GM18498 (cell line): ENCODE measurements around the gene FSCN2.

Experiments used
- ATAC-seq: cut with Tn5 transposase; IDR thresholded peaks from one replicate; pipeline ENCODE4 v1.9.1; 2021; ENCODE audit warnings: mild to moderate bottlenecking, moderate library complexity; ENCODE audit not compliant: unreplicated experiment

Gene FSCN2

DNA sequence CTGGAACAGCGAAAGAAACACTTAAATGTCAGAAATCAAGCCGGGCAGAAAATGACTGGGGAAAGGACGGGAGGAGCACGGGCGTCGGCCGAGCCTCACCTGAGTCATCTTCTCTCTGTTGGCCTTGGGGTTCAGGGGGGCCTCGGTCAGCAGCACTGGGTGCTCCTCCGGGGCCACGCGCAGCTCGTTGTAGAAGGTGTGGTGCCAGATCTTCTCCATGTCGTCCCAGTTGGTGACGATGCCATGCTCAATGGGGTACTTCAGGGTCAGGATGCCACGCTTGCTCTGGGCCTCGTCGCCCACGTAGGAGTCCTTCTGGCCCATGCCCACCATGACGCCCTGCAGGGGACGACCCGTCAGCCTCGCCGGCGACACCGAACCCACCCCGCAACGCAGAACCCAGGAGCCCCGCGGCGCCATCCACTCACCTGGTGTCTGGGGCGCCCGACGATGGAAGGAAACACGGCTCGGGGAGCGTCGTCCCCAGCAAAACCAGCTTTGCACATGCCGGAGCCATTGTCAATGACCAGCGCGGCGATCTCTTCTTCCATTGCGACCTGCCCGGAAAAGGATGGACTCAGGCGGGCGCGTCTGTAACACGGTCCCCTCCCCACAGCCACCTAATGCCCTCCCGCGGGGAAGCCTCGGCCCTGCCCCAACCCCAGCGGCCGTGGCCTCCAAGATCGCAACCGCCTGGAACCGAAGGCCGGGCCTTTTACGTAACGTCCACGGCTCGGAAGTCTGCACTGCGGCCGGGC is 16.2 kb upstream of the FSCN2 start:
- no peak for ATAC-seq

DNA sequence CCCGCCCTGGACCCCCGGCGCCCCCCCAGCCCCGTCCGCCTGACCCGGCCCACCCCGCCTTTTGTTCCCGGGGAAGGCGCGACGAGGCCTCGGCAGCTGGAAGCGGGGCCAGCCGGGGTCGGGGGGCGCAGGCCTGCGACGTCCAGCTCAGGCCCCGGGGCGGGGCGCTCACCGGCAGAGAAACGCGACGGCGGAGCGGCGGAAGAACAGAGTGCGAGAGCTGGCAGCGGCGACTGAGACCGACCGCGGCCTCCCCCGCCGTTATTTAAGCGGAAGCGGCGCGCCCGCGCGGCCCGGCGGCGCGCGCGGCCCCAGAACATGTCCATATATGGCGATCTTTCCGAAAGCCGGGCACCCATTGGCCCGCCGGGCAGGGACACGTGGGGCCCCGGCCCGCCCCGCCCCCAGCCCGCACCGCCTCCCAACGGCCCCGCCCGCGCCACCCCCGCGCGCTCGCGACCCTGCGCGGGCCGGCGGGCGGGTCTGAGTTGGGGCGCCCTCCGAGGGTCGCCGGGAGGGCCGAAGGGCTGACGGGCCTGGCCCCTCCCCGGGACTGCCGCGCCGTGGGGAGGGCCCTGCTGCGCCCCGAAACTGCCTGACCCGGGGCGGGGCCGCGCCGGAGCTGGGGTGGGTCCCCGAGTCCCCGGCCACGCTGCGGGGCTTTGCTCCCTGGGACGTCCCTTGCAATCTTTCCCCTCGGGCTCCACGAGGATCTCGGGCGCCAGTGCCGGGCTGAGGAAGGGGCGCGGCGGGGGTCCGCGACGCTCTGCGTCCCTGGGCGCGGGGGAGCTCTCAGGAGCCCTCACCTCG is 15.4 kb upstream of the FSCN2 start, which contains the start of gene ACTG1:
Gene ACTG1, minus strand, starts transcription at position 238 of the 810 bp plus-strand sequence. CDS start 445 bp downstream, outside the sequence.
- ATAC-seq, result peak; percentile 39

DNA sequence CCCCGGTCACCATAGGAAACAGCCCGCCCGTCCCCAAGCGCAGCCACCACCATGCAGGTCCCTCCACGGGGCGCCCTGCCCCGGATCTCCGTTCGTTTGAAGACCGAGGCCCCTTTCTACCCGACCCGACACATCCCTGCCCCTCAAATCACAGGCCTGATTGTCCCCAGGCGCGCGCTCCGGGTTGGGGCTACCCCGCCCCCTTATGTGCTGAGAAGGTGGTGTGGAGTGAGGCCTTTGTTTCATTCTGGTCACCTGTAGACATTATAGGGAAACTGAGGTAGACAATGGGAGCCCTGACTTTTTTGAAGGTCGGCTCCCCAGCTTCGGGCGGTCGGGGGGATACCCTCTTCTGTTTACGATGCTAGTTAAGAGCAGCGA is 14.8 kb upstream of the FSCN2 start:
- peak; percentile 1 for ATAC-seq

DNA sequence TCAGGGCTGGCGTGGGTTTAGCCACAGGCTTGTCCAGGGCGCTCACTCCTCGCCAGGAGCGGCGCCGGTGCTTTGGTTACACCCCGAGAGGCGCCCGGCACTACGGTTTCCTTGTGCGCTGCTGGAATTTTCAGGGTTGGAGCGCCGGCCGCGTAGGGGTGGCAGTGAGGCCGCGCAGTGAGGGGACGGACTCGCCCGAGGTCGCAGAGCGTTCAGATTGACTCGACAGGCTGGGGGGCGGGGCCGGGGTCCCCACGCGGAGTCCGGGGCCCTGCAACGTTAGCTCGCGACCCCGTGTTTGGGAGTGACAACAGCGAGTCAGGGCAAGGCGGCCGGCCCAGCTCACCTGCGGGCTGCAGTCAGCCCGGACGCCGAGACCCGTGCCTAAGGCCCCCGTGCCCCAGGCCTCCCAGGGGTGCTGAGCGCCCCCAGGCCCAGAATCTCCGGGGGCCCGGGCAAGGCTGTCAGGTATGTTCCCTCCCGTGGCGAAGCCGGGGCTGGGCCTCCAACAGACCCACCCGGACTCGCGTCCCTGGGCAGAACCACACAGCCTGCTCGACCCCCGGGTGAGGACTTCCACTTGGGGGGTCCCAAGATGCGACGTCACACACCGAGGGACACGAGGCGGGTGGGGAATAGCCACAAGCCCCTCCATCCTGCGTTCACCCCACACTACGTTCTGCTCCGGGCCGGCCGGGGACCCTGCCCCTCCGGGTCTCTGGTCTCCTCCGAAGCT is 14.3 kb upstream of the FSCN2 start:
- peak; percentile 0 for ATAC-seq

DNA sequence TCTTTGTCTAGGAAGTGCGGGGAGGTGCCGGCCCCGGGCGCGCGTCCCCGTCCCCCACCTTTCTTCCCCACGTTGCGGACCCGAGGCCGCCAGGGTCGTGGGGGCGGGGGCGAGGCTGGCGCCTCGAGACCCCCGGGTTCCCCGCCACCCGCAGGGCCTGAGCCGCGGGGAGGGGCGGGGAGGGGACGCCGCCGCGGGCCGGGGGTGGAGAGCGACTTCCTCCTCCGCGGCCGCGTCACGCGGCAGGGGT is 13.8 kb upstream of the FSCN2 start:
- no peak for ATAC-seq

DNA sequence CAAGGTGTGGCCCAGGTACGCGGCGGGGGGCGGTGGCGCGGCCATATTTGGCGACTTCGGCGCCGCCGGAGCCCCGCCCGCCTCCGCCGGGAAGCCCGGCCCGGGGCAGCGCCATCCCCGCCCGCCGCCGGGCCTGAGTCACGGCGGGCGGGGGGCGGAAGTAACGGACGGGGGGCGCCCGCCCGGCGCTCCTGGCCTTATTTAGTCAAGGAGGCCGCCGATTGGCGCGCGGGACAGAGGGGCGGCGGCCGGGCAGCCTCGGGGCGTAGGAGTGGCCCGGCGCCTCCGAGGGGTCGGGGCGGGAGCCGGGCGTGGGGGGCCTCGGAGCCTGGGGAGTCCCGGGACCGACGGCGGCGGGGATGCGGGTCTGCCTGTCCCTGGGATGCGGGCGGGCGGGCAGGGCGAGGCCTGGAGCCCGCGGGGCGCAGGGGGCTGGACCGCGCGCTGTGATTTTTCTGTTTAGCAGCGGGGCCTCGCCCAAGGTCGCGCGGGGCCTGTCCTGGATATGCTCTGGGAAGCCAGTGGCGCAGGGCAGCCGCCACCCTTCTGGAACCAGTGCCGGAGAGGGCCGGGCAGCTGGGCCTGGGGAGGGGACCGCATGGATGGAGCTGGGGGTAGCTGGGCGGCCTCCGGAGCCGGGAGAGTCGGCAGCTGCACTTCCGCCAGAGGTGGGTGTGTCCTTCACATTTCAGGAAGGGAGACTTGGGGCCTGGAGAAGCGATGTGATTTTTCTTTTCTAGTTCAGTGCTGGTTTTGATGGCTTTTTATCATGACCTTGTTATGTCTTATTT is 13.2 kb upstream of the FSCN2 start:
- peak; percentile 21 for ATAC-seq

DNA sequence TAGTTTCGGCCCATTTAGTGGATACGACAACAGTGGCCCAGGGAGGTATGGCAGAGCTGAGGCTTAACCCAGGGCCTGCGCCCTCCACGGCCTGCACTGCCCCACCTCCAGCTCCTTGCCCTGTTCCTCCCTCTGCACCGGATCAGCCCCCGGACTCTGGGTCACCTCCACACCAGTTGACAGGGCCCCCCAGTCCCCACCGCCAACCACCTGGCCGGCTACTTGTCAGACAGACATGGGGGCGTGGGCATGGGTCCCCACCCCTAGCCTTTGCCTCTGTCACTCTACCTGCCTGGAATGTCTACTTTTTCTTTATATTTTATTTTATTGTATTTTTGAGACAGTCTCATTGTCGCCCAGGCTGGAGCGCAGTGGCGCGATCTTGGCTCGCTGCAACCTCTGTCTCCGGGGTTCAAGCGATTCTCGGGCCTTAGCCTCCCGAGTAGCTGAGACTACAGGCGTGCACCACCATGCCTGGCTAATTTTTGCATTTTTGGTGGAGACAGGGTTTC is 12.6 kb upstream of the FSCN2 start:
- ATAC-seq, result no peak

DNA sequence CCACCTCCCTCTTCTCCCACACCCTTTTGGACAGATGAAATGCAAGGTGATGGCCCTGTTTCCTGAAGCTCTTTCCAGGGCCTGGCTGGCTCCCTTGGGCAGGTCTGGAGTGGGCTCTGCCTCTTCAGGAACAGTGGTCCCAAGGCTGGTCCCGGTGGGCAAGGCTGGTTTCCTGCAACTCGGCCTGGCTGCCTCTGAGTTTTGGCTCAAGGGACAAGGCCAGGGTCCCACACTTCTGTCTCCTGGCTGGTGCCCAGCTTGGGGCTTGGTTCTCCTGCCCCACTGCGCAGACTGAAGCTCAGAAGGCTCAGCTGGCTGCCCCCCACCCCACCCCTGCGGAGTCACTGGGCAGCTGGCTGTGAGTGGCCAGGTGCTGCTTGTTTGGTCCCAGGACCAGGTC is 11.7 kb upstream of the FSCN2 start:
- ATAC-seq, result no peak

DNA sequence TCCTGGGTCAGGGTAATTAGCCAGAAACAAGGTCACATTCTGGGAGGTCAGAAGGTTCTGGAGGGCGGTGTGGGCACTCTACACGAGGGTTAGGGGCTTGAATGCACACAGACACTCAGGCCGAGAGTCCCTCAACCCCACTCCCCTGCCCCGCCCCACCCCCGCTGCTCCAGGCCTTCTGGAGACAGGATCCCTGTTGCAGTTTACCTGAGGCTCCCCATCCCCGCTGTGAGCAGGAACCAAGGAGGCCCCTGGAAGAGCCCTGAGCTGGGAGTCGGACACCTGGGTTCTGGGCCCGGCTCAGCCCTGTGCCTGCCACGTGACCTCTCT is 11.2 kb upstream of the FSCN2 start:
- no peak for ATAC-seq

DNA sequence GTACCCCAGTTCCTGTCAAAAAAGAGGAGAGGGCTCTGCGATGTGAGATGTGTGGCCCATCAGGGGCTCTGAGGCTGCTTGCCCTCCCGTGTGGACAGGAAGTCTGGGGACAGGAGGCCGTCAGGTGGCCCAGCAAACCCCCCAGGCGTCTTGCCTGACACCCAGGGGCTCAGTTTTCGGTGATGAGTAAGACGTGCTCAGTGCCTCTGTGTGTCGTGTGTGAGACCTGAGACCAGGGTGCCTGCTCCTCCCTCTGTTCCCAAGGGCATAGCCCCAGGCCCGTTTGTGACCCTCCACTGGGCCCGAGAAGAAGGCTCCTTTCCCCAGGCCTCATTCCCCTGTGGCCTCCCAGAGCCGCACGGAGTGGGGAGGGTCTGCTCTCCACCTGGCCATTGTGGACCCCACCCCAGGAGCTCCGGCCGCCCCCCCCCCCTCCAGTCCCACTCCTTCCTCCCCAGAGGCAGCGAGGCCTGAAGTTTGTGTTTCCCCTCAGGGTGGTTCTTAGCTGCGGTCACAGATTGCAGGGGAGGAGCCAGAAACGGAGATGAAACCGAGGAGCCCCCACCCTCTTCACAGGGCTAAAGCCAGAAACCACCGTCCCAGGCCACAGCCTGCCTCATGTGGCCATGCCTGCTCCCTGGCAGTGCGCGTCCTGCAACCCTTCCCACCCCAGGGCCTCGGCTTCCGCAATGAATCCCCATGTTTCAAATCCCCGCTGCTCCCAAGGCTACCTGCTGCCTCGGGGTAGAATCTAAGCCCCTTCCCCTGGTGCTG is 10.7 kb upstream of the FSCN2 start:
- ATAC-seq, result peak; percentile 22

DNA sequence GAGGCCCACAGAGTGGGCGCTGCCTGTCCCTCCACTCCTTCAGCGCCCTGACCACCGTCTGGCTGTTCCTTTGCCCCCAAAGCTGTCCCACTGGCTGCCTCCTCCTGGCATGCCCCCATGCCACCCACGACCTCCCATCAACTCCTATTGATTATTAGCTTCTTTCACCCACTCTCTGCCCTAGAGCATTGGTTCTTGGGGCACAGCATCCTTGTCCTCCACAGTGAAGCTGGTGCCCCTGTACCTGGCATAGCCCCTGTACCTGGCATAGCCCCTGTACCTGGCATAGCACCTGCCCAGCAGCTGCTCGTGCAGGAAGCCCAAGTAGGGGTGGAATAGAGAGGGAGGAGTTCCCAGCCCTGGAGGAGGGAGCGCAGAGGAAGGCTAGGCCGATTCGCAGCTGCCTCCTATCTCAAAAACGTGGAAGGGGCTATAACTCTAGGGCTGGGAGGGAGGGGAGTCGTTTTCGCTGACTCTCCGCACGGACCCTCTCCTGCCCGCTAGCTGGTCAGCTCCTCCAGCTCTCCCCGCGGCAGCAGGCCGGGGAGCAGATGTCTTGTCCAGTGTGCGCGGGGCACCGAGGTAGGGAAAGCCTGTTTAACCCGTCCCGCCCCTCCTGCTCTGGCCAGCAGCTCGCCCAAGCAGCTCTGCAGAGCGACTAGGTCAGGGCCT is 9.9 kb upstream of the FSCN2 start:
- no peak for ATAC-seq

DNA sequence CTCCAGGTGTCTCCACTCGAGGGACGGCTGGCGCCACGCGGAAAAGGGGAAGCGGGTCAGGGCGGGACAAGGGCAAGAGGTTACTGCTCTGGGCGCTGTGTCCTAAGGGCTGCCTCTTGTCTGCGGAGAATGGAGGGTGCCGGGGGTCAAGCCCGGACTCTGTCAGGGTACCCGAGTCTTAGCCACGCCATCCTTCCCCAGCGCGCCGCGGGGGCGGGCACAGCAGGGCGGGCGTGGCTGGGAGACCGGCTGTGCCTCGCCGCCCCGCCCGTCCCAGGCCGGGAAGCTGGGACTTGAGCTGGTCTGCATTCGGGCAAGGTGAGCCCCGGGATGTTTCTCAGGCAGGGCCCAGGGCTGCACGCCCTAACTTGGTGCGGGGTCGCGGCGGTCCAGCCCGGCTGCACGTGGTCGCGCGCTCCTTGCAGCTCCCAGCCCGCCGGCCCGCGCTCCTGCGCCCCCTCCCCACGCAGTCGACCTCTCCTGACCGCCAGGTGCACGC is 9.3 kb upstream of the FSCN2 start:
- ATAC-seq, result no peak

DNA sequence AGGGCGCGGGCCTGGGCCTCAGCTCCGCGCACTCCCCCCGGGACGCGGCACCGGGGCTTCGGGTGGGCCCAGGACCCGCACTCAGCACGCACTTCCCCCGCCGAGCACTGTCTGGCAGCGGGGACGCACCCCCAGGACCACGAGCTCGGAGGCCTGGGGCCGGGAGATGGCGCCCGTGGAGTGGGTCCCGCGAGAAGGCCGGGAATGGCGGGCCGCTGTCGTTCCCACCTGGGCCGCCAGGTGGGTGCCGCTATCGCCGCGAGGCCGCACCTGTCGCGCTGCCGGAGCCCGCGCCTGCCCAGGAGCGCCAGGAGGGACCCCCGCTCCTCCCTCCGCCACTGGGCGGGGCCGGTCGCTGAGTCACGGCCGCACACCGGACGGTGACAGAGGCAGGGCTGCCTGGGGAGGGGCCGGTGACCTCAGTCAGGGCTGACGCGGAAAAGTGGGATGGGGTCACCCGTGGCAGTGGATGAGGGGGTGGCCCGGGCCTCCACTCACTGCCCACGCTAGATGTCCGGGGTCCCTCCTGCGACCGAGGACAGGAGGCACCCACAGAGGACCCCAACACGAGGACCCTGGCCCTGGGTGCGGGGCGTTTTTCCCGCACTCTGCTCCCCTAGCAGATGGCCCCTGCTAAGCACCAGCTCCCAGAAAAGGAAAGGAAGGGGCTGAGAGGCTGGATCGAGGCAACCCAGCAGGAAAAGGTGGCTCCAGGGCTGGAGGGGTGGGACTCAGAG is 8.7 kb upstream of the FSCN2 start:
- no peak for ATAC-seq

DNA sequence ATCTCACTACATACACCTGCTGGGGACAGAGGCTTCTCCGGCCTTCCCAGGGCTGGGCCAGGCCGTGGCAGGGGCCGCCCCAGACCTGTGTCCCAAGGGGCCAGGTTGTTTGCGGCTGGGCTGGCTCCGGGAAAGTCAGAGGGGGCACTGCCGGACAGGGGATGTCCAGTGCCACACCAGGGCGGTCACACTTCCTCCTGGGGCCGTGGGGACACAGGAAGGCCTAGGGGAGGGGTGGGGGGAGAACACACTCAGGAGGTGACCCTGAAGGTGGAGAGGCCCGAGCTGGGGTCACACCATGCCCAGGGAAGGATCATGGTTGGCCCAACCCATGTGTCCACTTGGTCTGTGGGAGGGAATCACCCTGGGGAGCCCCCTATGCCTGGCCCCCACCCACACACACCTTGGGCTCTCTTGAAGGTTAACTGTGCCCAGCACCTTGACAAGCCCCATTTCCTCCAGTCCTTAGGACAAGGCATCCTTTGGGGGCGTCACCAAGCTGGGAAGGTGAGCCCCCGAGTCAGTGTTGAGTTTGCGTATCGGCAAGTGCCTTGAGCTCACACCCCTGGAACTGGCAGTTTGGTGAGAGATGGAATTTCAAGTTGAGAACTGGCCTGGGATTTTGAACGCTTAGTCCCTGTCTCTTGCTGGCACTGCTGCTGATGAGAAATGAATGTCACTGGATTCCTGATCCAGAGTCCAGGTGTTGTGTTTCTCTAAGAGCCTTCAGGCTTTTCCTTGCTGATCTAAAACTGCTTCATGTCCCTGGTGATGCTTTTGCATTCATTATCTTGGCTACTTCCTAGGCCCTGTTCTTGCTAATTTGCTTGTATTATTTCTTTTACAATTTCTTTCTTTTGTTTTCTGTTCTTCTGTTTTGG is 7.9 kb upstream of the FSCN2 start:
- no peak for ATAC-seq

DNA sequence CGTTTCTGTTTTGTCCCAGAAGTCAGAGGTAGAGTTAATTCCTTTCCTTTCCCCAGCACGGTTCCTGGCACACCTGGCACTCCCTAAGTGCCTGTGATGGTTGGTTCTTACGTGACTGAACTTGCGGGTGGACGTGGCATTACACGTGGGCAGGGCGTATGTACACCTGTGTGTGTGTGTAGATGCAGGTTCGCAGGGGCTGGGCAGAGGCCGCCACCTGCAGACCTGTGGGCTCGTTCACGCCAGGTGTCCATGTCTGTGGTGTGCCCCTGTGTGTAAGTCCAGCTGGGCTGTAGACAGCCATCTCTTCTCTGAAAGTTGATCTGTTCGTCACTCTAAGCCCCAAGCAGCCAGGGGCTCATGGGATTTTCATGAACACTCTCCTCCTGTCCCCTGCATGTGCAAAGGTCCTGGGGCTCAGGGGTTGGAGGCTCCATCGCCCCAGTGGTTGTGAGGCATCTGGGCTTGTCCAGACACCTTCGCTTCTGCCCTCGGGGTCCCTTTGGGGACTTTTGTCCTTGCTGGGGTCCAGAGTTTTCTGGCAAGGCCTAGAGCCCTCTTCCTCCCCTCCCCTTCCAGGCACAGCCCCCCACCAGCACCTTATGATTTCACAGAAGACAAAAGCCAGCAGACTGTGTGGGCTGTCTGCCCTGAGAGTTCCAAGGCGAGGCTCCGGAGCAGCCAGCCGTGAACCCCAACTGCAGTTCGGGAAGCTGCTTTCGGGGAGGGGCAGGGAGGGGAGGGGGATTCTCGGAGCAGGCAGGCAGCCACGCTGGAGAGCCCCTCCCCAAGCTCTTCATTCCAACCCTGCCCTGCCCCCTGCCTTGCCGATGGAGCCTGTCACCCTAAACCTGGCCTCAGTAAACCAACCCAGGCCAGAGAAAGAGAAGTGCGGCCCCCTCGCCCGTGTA is 5.4 kb upstream of the FSCN2 start:
- no peak for ATAC-seq

DNA sequence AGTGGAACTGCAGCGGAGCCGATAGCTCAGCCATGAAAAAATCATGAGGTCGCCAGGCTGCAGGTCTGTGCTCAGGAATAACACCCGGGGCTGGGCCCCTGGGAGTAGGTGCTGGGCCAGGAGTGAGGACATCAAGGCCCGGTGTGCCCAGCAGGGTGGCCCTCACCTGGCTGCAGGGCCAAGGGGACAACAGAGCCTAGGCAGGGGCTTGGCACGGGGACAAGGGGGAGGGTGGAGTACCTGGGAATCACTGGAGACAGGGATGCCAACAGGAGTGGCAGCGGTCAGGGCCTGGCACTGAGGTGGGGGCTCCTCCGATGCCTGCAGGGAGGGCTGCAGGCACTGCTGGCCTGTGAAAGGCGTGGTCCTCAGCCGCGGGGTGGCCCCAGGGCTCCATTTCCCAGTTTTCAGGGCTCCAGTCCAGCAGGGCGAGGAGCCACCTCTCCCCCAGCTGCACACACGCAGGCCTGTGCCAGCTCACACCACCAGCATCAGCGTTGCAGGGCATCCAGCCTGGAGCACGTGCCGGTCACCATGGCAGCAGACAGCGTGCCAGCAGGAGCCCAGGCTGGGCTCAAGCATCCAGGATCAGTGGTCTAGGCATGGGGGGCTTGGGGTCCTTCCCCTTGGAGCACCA is 4.7 kb upstream of the FSCN2 start:
- ATAC-seq, result no peak
